Esophagus mucosa (tissue), 1 donor: ENCODE data around the gene TBC1D16. TPM values are rescaled to one million over a fixed set of nuclear protein-coding genes. Genes with fewer than 3 reads are reported as not detected.
"Not testable (repeated sequence)": the region's sequence is repeated elsewhere in the genome, so short reads cannot be mapped to it uniquely, and the experiment has no call there.

Source experiments
- ATAC-seq: fragments of 200-7000 bp; cut with Tn5 transposase; one replicate; pipeline ENCODE4 v1.9.1; 2020
- total RNA-seq: library from RNA; stranded (reverse); gene quantifications from one replicate; pipeline ENCODE4 v1.2.4, GENCODE V29; 2023
- donor health status: DM: yes; HTN: yes; CAD: no.

TBC1D16 gene
- total RNA-seq, 1 donor from 2014 or later = 8.9 TPM

GRCh38 chr17:80002690-80003490 is 32.8 kb downstream of the TBC1D16 start:
- no peak for ATAC-seq

GRCh38 chr17:80002070-80002641 is 33.5 kb downstream of the TBC1D16 start:
- no peak for ATAC-seq

GRCh38 chr17:80000981-80001775 is 34.5 kb downstream of the TBC1D16 start:
- ATAC-seq = no peak

- ATAC-seq = no peak
Observed at GRCh38 chr17:80000136-80000535, 35.5 kb downstream of the TBC1D16 start.

- ATAC-seq = peak; percentile 60
Observed at GRCh38 chr17:79997011-79997660, 38.5 kb downstream of the TBC1D16 start.

GRCh38 chr17:79996291-79996690 is 39.4 kb downstream of the TBC1D16 start:
- ATAC-seq = no peak

- ATAC-seq = no peak
Observed at GRCh38 chr17:79995696-79996095, 40.0 kb downstream of the TBC1D16 start.

- ATAC-seq = no peak
Observed at GRCh38 chr17:79994602-79995001, 41.1 kb downstream of the TBC1D16 start.

GRCh38 chr17:79994228-79994569 is 41.5 kb downstream of the TBC1D16 start:
- not testable (repeated sequence) for ATAC-seq

GRCh38 chr17:79993390-79994227 is 42.1 kb downstream of the TBC1D16 start:
- ATAC-seq = peak; percentile 79

GRCh38 chr17:79992649-79993389 is 42.9 kb downstream of the TBC1D16 start:
- ATAC-seq = no peak

- ATAC-seq = peak; percentile 16
Observed at GRCh38 chr17:79991924-79992648, 43.6 kb downstream of the TBC1D16 start.

- peak; percentile 77 for ATAC-seq
Observed at GRCh38 chr17:79991140-79991923, 44.3 kb downstream of the TBC1D16 start.

- ATAC-seq = no peak
Observed at GRCh38 chr17:79990704-79991103, 45.0 kb downstream of the TBC1D16 start.

GRCh38 chr17:79990051-79990592 is 45.5 kb downstream of the TBC1D16 start:
- no peak for ATAC-seq

GRCh38 chr17:79989106-79989835 is 46.4 kb downstream of the TBC1D16 start:
- ATAC-seq = no peak

- ATAC-seq = no peak
Observed at GRCh38 chr17:79988185-79988971, 47.3 kb downstream of the TBC1D16 start.

- no peak for ATAC-seq
Observed at GRCh38 chr17:79987935-79988184, 47.8 kb downstream of the TBC1D16 start.
